Prostate gland (tissue), 2 donors: ENCODE measurements around the gene LOX. TPM values are rescaled to one million over a fixed set of nuclear protein-coding genes. Genes with fewer than 3 reads are reported as not detected.
"Not testable (repeated sequence)": the region's sequence is repeated elsewhere in the genome, so short reads cannot be mapped to it uniquely, and the experiment has no call there.

Source experiments
- DNase-seq: peaks from one replicate; pipeline ENCODE4 v3.0.0-alpha.2; 2019; ENCODE audit warnings: low spot score
- H3K27ac ChIP-seq, 2 donors: fragments of 200-600 bp; sonication (generic); 2 replicates each; pipeline ENCODE4 v1.5.1; 2017 to 2019
- H3K27me3 ChIP-seq: fragments of 200-600 bp; sonication (generic); replicated peaks from 2 replicates; pipeline ENCODE4 v1.5.1; 2019; ENCODE audit not compliant: insufficient read depth
- H3K36me3 ChIP-seq, 2 donors: fragments of 200-600 bp; sonication (generic); 1 replicate in 1 of 2; 2 replicates in 1 of 2; pipeline versions ENCODE4 v1.5.1 to v1.8.1; 2017 to 2019
- H3K4me1 ChIP-seq: fragments of 200-600 bp; sonication (generic); replicated peaks from 2 replicates; pipeline ENCODE4 v1.5.1; 2019
- H3K4me3 ChIP-seq, 2 donors: fragments of 200-600 bp; sonication (generic); 2 replicates each; pipeline ENCODE4 v1.5.1; 2017 to 2019
- H3K9me3 ChIP-seq: fragments of 200-600 bp; sonication (generic); 2 replicates; pipeline ENCODE4 v1.5.1; 2017
- CTCF ChIP-seq, 4 experiments: fragments of 200-600 bp in 2 of 4; fragments of 450-650 bp in 2 of 4; sonication (generic) in 2 of 4; IDR thresholded peaks; 1 replicate in 3 of 4; 2 replicates in 1 of 4; pipeline ENCODE4 v1.5.1; 2016 to 2019; ENCODE audit warnings: antibody characterized with exemption in 4 of 4, mild to moderate bottlenecking in 2 of 4, moderate library complexity in 2 of 4
- POLR2A ChIP-seq: fragments of 450-650 bp; IDR thresholded peaks from one replicate; pipeline ENCODE4 v1.6.1; 2016; ENCODE audit warnings: antibody characterized with exemption, mild to moderate bottlenecking
- POLR2AphosphoS5 ChIP-seq: sonication (generic); formaldehyde crosslinking; IDR thresholded peaks from one replicate; pipeline ENCODE4 v1.6.1; 2017; ENCODE audit warnings: antibody characterized with exemption
- WGBS: methylation state at CpG from one replicate; pipeline ENCODE4 v1.1.5; 2018; 5-methylcytosine and 5-hydroxymethylcytosine counted together
- intact Hi-C: fragments of 100-400 bp; cut with DNase I; formaldehyde crosslinking; loops from one replicate; pipeline ENCODE4 v1.14.2; 2022
- total RNA-seq, 2 donors: library from RNA; depleted of rRNA; stranded (reverse); fragments of >200 nt; gene quantifications; one replicate each; pipeline ENCODE4 v1.1.0, GENCODE V29; 2016

LOX gene
- total RNA-seq, 2 donors from 2014 or later, result 2.8 to 9.1 TPM

- Histone ChIP-seq H3K36me3 (no peaks in the 10 kb centered on the region), H3K27me3 (no peaks in the 10 kb centered on the region), H3K27ac (no peak overlapping the region), H3K4me3 (no peak overlapping the region), H3K9me3 (no peaks in the 10 kb centered on the region), H3K4me1 (no peaks in the 10 kb centered on the region)
- intact Hi-C loops, result no loop called here
- TF ChIP-seq CTCF (IDR thresholded peaks at IDR 0.05), result no peak
- TF ChIP-seq POLR2AphosphoS5, result no peak
- TF ChIP-seq POLR2A, result no peak
- 89% methylated on average over 6 of the region's 6 CpGs for WGBS
- no peak for DNase-seq
Observed at GRCh38 chr5:122099060-122099790, 21.2 kb upstream of the LOX start.

- Histone ChIP-seq H3K27me3 (no peaks in the 10 kb centered on the region), H3K4me3 (no peak overlapping the region), H3K36me3 (no peaks in the 10 kb centered on the region), H3K9me3 (no peaks in the 10 kb centered on the region), H3K4me1 (no peaks in the 10 kb centered on the region), H3K27ac (no peak overlapping the region)
- no peak for DNase-seq
- 70% methylated on average over 1 of the region's 1 CpG for WGBS
- intact Hi-C loops, result no loop called here
- TF ChIP-seq POLR2AphosphoS5 (no peak), CTCF (IDR thresholded peaks at IDR 0.05) (no peak), POLR2A (no peak)
Observed at GRCh38 chr5:122097391-122097790, 19.3 kb upstream of the LOX start.

- Histone ChIP-seq H3K27ac (no peak overlapping the region), H3K4me3 (no peak overlapping the region), H3K36me3 (no peaks in the 10 kb centered on the region), H3K9me3 (no peaks in the 10 kb centered on the region), H3K4me1 (no peaks in the 10 kb centered on the region), H3K27me3 (no peaks in the 10 kb centered on the region)
- DNase-seq, result no peak
- WGBS, result 73% methylated on average over 3 of the region's 3 CpGs
- intact Hi-C loops, result no loop called here
- no peak for TF ChIP-seq CTCF (IDR thresholded peaks at IDR 0.05)
- TF ChIP-seq POLR2A, result no peak
- TF ChIP-seq POLR2AphosphoS5, result no peak
Observed at GRCh38 chr5:122095158-122095557, 17.1 kb upstream of the LOX start.

- not testable (repeated sequence) for H3K4me1 ChIP-seq, DNase-seq, H3K36me3 ChIP-seq, H3K27me3 ChIP-seq, H3K9me3 ChIP-seq, H3K27ac ChIP-seq, H3K4me3 ChIP-seq
- WGBS, result 89% methylated on average over 5 of the region's 5 CpGs
- intact Hi-C loops, result loop anchor here (5.0 kb wide), 1 partner anchor 63 kb away; no protein-coding TSS in a partner anchor
Observed at GRCh38 chr5:122094251-122094650, 16.2 kb upstream of the LOX start.

GRCh38 chr5:122093415-122094180, 15.5 kb upstream of the LOX start:
- no peaks in the 10 kb centered on the region for H3K27me3 ChIP-seq
- H3K27ac ChIP-seq, result no peak overlapping the region
- WGBS, result 73% methylated on average over 7 of the region's 7 CpGs
- DNase-seq, result no peak
- no peaks in the 10 kb centered on the region for H3K9me3 ChIP-seq
- no peaks in the 10 kb centered on the region for H3K36me3 ChIP-seq
- TF ChIP-seq CTCF (IDR thresholded peaks at IDR 0.05) (no peak), POLR2A (no peak), POLR2AphosphoS5 (no peak)
- intact Hi-C loops, result loop anchor here (5.0 kb wide), 1 partner anchor 64 kb away; no protein-coding TSS in a partner anchor
- H3K4me1 ChIP-seq, result no peaks in the 10 kb centered on the region
- H3K4me3 ChIP-seq, result no peak overlapping the region
